GM23338 (cell line): ENCODE results near the gene THSD7A. TPM values are rescaled to one million over a fixed set of nuclear protein-coding genes. Genes with fewer than 3 reads are reported as not detected.

Source experiments
- ATAC-seq: fragments of 200-7000 bp; cut with Tn5 transposase; 3 replicates; pipeline ENCODE4 v1.9.1; 2020
- DNase-seq: peaks from one replicate; pipeline ENCODE4 v3.0.0-alpha.2; 2015; ENCODE audit warnings: low spot score
- H2AFZ ChIP-seq: fragments of 200-600 bp; sonication (generic); 2 replicates; pipeline ENCODE4 v1.8.0; 2016; ENCODE audit warnings: antibody characterized with exemption, mild to moderate bottlenecking, moderate library complexity
- H3F3A ChIP-seq: fragments of 200-600 bp; sonication (generic); replicated peaks from 2 replicates; pipeline ENCODE4 v1.8.0; 2017; ENCODE audit warnings: antibody characterized with exemption, mixed run types, low read depth
- H3K27ac ChIP-seq: fragments of 200-600 bp; sonication (generic); 2 replicates; pipeline ENCODE4 v1.6.1; 2016; ENCODE audit warnings: low read depth
- H3K27me3 ChIP-seq: fragments of 200-600 bp; sonication (generic); 2 replicates; pipeline ENCODE4 v1.8.0; 2016; ENCODE audit warnings: mild to moderate bottlenecking, mixed run types, moderate library complexity; ENCODE audit not compliant: insufficient read depth
- H3K36me3 ChIP-seq: fragments of 200-600 bp; sonication (generic); 2 replicates; pipeline ENCODE4 v1.8.0; 2016; ENCODE audit warnings: mild to moderate bottlenecking; ENCODE audit not compliant: insufficient read depth
- H3K4me1 ChIP-seq: fragments of 200-600 bp; sonication (generic); 2 replicates; pipeline ENCODE4 v1.8.0; 2016; ENCODE audit warnings: mild to moderate bottlenecking, moderate library complexity; ENCODE audit not compliant: insufficient read depth
- H3K4me2 ChIP-seq: fragments of 200-600 bp; sonication (generic); 2 replicates; pipeline ENCODE4 v1.7.1; 2017; ENCODE audit warnings: mixed run types
- H3K4me3 ChIP-seq: fragments of 200-600 bp; sonication (generic); 2 replicates; pipeline ENCODE4 v1.6.1; 2016; ENCODE audit warnings: mixed run types
- H3K79me2 ChIP-seq: fragments of 200-600 bp; sonication (generic); replicated peaks from 2 replicates; pipeline ENCODE4 v1.8.0; 2017; ENCODE audit warnings: mild to moderate bottlenecking; ENCODE audit not compliant: insufficient read depth
- H3K9me2 ChIP-seq: fragments of 200-600 bp; sonication (generic); 2 replicates; pipeline ENCODE4 v1.8.0; 2017; ENCODE audit not compliant: insufficient read depth
- H4K20me1 ChIP-seq: fragments of 200-600 bp; sonication (generic); replicated peaks from 2 replicates; pipeline ENCODE4 v1.8.0; 2017; ENCODE audit warnings: mild to moderate bottlenecking; ENCODE audit not compliant: insufficient read depth
- H3K27ac Mint-ChIP-seq: 2 replicates; pipeline ENCODE4 v1.8.0; 2020; ENCODE audit warnings: inconsistent platforms, mild to moderate bottlenecking, moderate library complexity, mixed read lengths
- H3K27me3 Mint-ChIP-seq: 3 replicates; pipeline ENCODE4 v1.8.0; 2022; ENCODE audit warnings: low read depth, mild to moderate bottlenecking, moderate library complexity, mixed read lengths, inconsistent platforms; ENCODE audit not compliant: insufficient read depth, poor library complexity
- H3K36me3 Mint-ChIP-seq: 3 replicates; pipeline ENCODE4 v1.8.0; 2021; ENCODE audit warnings: low read depth, mild to moderate bottlenecking, inconsistent platforms, moderate library complexity, mixed read lengths
- H3K4me1 Mint-ChIP-seq: 3 replicates; pipeline ENCODE4 v1.8.0; 2020; ENCODE audit warnings: mild to moderate bottlenecking, inconsistent platforms, mixed read lengths
- H3K4me3 Mint-ChIP-seq: 3 replicates; pipeline ENCODE4 v1.8.0; 2021; ENCODE audit warnings: moderate library complexity, mild to moderate bottlenecking, inconsistent platforms, mixed read lengths
- H3K9me3 Mint-ChIP-seq: 3 replicates; pipeline ENCODE4 v1.8.0; 2020; ENCODE audit warnings: moderate library complexity, mild to moderate bottlenecking, inconsistent platforms, mixed read lengths
- CREB1 ChIP-seq: fragments of 250-450 bp; sonication (Bioruptor Pico); IDR thresholded peaks from 2 replicates; pipeline ENCODE4 v1.5.0; 2020; ENCODE audit warnings: low read depth, mild to moderate bottlenecking, moderate library complexity
- EZH2 ChIP-seq: fragments of 200-600 bp; sonication (generic); IDR thresholded peaks from one replicate; pipeline ENCODE4 v1.8.0; 2017; ENCODE audit warnings: antibody characterized with exemption, mild to moderate bottlenecking, low read depth; ENCODE audit not compliant: unreplicated experiment
- EZH2phosphoT487 ChIP-seq: fragments of 200-600 bp; sonication (generic); IDR thresholded peaks from one replicate; pipeline ENCODE4 v1.8.1; 2018; ENCODE audit warnings: antibody characterized with exemption; ENCODE audit not compliant: unreplicated experiment
- JUNB ChIP-seq: IDR thresholded peaks from one replicate; pipeline ENCODE4 v1.6.1; 2016; ENCODE audit warnings: antibody characterized with exemption; ENCODE audit not compliant: unreplicated experiment
- NANOG ChIP-seq: IDR thresholded peaks from 2 replicates; pipeline ENCODE4 v1.6.1; 2016; ENCODE audit warnings: antibody characterized with exemption, borderline replicate concordance
- POLR2AphosphoS5 ChIP-seq: IDR thresholded peaks from 2 replicates; pipeline ENCODE4 v1.6.1; 2016; ENCODE audit warnings: antibody characterized with exemption, low read depth
- STAT1 ChIP-seq: IDR thresholded peaks from one replicate; pipeline ENCODE4 v1.6.1; 2016; ENCODE audit warnings: antibody characterized with exemption; ENCODE audit not compliant: unreplicated experiment
- ZNF114 ChIP-seq: fragments of 250-450 bp; sonication (Bioruptor Pico); IDR thresholded peaks from 2 replicates; pipeline ENCODE4 v1.5.0; 2020; ENCODE audit warnings: mild to moderate bottlenecking, moderate library complexity
- ZNF331 ChIP-seq: fragments of 250-450 bp; sonication (Bioruptor Pico); IDR thresholded peaks from 2 replicates; pipeline ENCODE4 v1.5.0; 2020; ENCODE audit warnings: low read depth, mild to moderate bottlenecking, moderate library complexity
- polyA plus RNA-seq: library from polyadenylated mRNA; unstranded; fragments of >200 nt; fragmentation: Nextera tagmentation; extraction: Ambion mirVana; gene quantifications from 2 replicates; pipeline ENCODE4 v1.2.1, GENCODE V29; 2016
- total RNA-seq: library from RNA; depleted of rRNA; stranded (reverse); fragments of >200 nt; shearing (Covaris generic); gene quantifications from 2 replicates; pipeline ENCODE4 v1.2.3, GENCODE V29; 2014
- TF ChIP-seq, protein P1 (sequence below): IDR thresholded peaks from 2 replicates; pipeline ENCODE4 v1.6.1; 2016; ENCODE audit warnings: antibody characterized with exemption
- TF ChIP-seq, protein P2 (sequence below), 2 experiments: fragments of 200-600 bp in 1 of 2; sonication (generic) in 1 of 2; conservative IDR thresholded peaks; 2 replicates each; pipeline versions ENCODE4 v1.5.1 to v1.6.1; 2016 to 2017; ENCODE audit warnings: antibody characterized with exemption in 2 of 2, low read depth in 2 of 2, mild to moderate bottlenecking in 2 of 2, moderate library complexity in 1 of 2
- TF ChIP-seq, protein P3 (sequence below): IDR thresholded peaks from one replicate; pipeline ENCODE4 v1.6.1; 2018; ENCODE audit warnings: antibody characterized with exemption; ENCODE audit not compliant: unreplicated experiment
- TF ChIP-seq, protein P4 (sequence below): fragments of 250-450 bp; sonication (Bioruptor Pico); IDR thresholded peaks from 2 replicates; pipeline ENCODE4 v1.5.0; 2020; ENCODE audit warnings: mild to moderate bottlenecking, moderate library complexity

Gene THSD7A
- total and polyA plus RNA-seq, 2 experiments from 2014 or later: 1.3 to 2.1 TPM

DNA sequence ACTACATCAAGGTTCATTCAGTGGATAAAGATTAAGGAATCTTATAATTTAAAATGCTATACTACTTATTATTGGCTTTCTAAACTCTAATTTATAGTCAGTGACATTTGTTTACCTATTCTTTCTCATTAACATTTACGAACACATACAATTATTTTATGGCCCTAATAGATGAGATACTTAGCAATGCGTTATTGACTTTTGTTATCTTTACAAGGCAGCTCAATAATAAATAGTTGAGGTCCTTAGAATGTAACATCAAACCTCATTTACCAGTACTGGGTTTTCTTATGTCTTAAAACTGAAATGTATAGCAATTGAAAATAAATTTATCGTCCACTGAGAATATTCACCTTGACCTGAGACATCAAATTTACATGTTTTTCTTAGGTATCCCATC is 89.0 kb downstream of the THSD7A start:
- Histone ChIP-seq H2AFZ (no peak overlapping the region), H3K4me3 (no peak overlapping the region), H3F3A (no peaks in the 10 kb centered on the region), H3K4me2 (no peak overlapping the region), H4K20me1 (no peaks in the 10 kb centered on the region), H3K36me3 (no peaks in the 10 kb centered on the region), H3K9me2 (no peaks in the 10 kb centered on the region), H3K27me3 (no peaks in the 10 kb centered on the region), H3K4me1 (no peaks in the 10 kb centered on the region), H3K27ac (no peak overlapping the region), H3K79me2 (no peaks in the 10 kb centered on the region)
- no peaks in the 10 kb centered on the region for H3K27me3 Mint-ChIP-seq
- no peak overlapping the region for H3K4me3 Mint-ChIP-seq
- no peaks in the 10 kb centered on the region for H3K36me3 Mint-ChIP-seq
- H3K9me3 Mint-ChIP-seq: no peaks in the 10 kb centered on the region
- DNase-seq (no peak), ATAC-seq (no peak)
- TF ChIP-seq POLR2AphosphoS5 (no peak), STAT1 (no peak), NANOG (no peak), ZNF114 (CRISPR knock-in tag) (no peak), CREB1 (CRISPR knock-in tag) (no peak), JUNB (no peak), EZH2phosphoT487 (no peak), EZH2 (no peak), ZNF331 (CRISPR knock-in tag) (no peak)
- TF ChIP-seq, protein P1, sequence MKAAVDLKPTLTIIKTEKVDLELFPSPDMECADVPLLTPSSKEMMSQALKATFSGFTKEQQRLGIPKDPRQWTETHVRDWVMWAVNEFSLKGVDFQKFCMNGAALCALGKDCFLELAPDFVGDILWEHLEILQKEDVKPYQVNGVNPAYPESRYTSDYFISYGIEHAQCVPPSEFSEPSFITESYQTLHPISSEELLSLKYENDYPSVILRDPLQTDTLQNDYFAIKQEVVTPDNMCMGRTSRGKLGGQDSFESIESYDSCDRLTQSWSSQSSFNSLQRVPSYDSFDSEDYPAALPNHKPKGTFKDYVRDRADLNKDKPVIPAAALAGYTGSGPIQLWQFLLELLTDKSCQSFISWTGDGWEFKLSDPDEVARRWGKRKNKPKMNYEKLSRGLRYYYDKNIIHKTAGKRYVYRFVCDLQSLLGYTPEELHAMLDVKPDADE: no peak
- TF ChIP-seq, protein P2, sequence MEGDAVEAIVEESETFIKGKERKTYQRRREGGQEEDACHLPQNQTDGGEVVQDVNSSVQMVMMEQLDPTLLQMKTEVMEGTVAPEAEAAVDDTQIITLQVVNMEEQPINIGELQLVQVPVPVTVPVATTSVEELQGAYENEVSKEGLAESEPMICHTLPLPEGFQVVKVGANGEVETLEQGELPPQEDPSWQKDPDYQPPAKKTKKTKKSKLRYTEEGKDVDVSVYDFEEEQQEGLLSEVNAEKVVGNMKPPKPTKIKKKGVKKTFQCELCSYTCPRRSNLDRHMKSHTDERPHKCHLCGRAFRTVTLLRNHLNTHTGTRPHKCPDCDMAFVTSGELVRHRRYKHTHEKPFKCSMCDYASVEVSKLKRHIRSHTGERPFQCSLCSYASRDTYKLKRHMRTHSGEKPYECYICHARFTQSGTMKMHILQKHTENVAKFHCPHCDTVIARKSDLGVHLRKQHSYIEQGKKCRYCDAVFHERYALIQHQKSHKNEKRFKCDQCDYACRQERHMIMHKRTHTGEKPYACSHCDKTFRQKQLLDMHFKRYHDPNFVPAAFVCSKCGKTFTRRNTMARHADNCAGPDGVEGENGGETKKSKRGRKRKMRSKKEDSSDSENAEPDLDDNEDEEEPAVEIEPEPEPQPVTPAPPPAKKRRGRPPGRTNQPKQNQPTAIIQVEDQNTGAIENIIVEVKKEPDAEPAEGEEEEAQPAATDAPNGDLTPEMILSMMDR (conservative IDR thresholded peaks at IDR 0.05; ENCODE audit: low read depth in 2 of 2): no peak
- TF ChIP-seq, protein P3, sequence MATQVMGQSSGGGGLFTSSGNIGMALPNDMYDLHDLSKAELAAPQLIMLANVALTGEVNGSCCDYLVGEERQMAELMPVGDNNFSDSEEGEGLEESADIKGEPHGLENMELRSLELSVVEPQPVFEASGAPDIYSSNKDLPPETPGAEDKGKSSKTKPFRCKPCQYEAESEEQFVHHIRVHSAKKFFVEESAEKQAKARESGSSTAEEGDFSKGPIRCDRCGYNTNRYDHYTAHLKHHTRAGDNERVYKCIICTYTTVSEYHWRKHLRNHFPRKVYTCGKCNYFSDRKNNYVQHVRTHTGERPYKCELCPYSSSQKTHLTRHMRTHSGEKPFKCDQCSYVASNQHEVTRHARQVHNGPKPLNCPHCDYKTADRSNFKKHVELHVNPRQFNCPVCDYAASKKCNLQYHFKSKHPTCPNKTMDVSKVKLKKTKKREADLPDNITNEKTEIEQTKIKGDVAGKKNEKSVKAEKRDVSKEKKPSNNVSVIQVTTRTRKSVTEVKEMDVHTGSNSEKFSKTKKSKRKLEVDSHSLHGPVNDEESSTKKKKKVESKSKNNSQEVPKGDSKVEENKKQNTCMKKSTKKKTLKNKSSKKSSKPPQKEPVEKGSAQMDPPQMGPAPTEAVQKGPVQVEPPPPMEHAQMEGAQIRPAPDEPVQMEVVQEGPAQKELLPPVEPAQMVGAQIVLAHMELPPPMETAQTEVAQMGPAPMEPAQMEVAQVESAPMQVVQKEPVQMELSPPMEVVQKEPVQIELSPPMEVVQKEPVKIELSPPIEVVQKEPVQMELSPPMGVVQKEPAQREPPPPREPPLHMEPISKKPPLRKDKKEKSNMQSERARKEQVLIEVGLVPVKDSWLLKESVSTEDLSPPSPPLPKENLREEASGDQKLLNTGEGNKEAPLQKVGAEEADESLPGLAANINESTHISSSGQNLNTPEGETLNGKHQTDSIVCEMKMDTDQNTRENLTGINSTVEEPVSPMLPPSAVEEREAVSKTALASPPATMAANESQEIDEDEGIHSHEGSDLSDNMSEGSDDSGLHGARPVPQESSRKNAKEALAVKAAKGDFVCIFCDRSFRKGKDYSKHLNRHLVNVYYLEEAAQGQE: no peak
- TF ChIP-seq, protein P4, sequence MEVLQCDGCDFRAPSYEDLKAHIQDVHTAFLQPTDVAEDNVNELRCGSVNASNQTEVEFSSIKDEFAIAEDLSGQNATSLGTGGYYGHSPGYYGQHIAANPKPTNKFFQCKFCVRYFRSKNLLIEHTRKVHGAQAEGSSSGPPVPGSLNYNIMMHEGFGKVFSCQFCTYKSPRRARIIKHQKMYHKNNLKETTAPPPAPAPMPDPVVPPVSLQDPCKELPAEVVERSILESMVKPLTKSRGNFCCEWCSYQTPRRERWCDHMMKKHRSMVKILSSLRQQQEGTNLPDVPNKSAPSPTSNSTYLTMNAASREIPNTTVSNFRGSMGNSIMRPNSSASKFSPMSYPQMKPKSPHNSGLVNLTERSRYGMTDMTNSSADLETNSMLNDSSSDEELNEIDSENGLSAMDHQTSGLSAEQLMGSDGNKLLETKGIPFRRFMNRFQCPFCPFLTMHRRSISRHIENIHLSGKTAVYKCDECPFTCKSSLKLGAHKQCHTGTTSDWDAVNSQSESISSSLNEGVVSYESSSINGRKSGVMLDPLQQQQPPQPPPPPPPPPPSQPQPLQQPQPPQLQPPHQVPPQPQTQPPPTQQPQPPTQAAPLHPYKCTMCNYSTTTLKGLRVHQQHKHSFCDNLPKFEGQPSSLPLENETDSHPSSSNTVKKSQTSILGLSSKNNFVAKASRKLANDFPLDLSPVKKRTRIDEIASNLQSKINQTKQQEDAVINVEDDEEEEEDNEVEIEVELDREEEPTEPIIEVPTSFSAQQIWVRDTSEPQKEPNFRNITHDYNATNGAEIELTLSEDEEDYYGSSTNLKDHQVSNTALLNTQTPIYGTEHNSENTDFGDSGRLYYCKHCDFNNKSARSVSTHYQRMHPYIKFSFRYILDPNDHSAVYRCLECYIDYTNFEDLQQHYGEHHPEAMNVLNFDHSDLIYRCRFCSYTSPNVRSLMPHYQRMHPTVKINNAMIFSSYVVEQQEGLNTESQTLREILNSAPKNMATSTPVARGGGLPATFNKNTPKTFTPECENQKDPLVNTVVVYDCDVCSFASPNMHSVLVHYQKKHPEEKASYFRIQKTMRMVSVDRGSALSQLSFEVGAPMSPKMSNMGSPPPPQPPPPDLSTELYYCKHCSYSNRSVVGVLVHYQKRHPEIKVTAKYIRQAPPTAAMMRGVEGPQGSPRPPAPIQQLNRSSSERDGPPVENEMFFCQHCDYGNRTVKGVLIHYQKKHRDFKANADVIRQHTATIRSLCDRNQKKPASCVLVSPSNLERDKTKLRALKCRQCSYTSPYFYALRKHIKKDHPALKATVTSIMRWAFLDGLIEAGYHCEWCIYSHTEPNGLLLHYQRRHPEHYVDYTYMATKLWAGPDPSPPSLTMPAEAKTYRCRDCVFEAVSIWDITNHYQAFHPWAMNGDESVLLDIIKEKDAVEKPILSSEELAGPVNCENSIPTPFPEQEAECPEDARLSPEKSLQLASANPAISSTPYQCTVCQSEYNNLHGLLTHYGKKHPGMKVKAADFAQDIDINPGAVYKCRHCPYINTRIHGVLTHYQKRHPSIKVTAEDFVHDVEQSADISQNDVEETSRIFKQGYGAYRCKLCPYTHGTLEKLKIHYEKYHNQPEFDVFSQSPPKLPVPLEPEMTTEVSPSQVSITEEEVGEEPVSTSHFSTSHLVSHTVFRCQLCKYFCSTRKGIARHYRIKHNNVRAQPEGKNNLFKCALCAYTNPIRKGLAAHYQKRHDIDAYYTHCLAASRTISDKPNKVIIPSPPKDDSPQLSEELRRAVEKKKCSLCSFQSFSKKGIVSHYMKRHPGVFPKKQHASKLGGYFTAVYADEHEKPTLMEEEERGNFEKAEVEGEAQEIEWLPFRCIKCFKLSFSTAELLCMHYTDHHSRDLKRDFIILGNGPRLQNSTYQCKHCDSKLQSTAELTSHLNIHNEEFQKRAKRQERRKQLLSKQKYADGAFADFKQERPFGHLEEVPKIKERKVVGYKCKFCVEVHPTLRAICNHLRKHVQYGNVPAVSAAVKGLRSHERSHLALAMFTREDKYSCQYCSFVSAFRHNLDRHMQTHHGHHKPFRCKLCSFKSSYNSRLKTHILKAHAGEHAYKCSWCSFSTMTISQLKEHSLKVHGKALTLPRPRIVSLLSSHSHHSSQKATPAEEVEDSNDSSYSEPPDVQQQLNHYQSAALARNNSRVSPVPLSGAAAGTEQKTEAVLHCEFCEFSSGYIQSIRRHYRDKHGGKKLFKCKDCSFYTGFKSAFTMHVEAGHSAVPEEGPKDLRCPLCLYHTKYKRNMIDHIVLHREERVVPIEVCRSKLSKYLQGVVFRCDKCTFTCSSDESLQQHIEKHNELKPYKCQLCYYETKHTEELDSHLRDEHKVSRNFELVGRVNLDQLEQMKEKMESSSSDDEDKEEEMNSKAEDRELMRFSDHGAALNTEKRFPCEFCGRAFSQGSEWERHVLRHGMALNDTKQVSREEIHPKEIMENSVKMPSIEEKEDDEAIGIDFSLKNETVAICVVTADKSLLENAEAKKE (CRISPR knock-in tag): no peak
- peaks cover 5% of the 10 kb centered on the region; the same call in 1 of the 3 replicates for H3K4me1 Mint-ChIP-seq
- no peak overlapping the region for H3K27ac Mint-ChIP-seq
